ENCODE measurements around the gene KCNH2.

The KCNH2 gene

GRCh38 chr7:150975536-150976319 is 2.4 kb downstream of the KCNH2 start:
- no peak for DNase-seq (ENCODE audit: low read depth in 2 of 2)

- DNase-seq (ENCODE audit: low read depth in 2 of 2): peak; percentile 52 to 73
Observed at GRCh38 chr7:150974468-150975391, 3.4 kb downstream of the KCNH2 start.

GRCh38 chr7:150973571-150974451 is 4.3 kb downstream of the KCNH2 start:
- DNase-seq (ENCODE audit: low read depth in 2 of 2): no peak

- DNase-seq (ENCODE audit: low read depth in 2 of 2): no peak
Observed at GRCh38 chr7:150972741-150973140, 5.4 kb downstream of the KCNH2 start.

GRCh38 chr7:150972023-150972468 is 6.1 kb downstream of the KCNH2 start:
- no peak for DNase-seq (ENCODE audit: low read depth in 2 of 2)

GRCh38 chr7:150971242-150972022 is 6.7 kb downstream of the KCNH2 start:
- no peak for DNase-seq (ENCODE audit: low read depth in 2 of 2)

GRCh38 chr7:150970424-150970823 is 7.7 kb downstream of the KCNH2 start:
- no peak for DNase-seq (ENCODE audit: low read depth in 2 of 2)

- DNase-seq (ENCODE audit: low read depth in 2 of 2): no peak
Observed at GRCh38 chr7:150969475-150969874, 8.6 kb downstream of the KCNH2 start.

GRCh38 chr7:150968734-150969372 is 9.3 kb downstream of the KCNH2 start:
- DNase-seq (ENCODE audit: low read depth in 2 of 2): no peak

- no peak for DNase-seq (ENCODE audit: low read depth in 2 of 2)
Observed at GRCh38 chr7:150968056-150968733, 9.9 kb downstream of the KCNH2 start.

- DNase-seq (ENCODE audit: low read depth in 2 of 2): no peak
Observed at GRCh38 chr7:150967349-150967748, 10.8 kb downstream of the KCNH2 start.

- no peak for DNase-seq (ENCODE audit: low read depth in 2 of 2)
Observed at GRCh38 chr7:150966002-150966401, 12.1 kb downstream of the KCNH2 start.

- no peak for DNase-seq (ENCODE audit: low read depth in 2 of 2)
Observed at GRCh38 chr7:150965273-150965830, 12.8 kb downstream of the KCNH2 start.

GRCh38 chr7:150964593-150965111 is 13.5 kb downstream of the KCNH2 start:
- no peak for DNase-seq (ENCODE audit: low read depth in 2 of 2)

GRCh38 chr7:150963707-150964559 is 14.2 kb downstream of the KCNH2 start:
- DNase-seq (ENCODE audit: low read depth in 2 of 2): no peak

GRCh38 chr7:150962553-150963399 is 15.3 kb downstream of the KCNH2 start:
- peak; percentile 34 to 35 for DNase-seq (ENCODE audit: low read depth in 2 of 2)

GRCh38 chr7:150962290-150962552 is 15.9 kb downstream of the KCNH2 start:
- no peak for DNase-seq (ENCODE audit: low read depth in 2 of 2)
